GM23338 (cell line): ENCODE results near the gene NTRK3. TPM values are rescaled to one million over a fixed set of nuclear protein-coding genes. Genes with fewer than 3 reads are reported as not detected.

Source experiments
- ATAC-seq: fragments of 200-7000 bp; cut with Tn5 transposase; 3 replicates; pipeline ENCODE4 v1.9.1; 2020
- DNase-seq: peaks from one replicate; pipeline ENCODE4 v3.0.0-alpha.2; 2015; ENCODE audit warnings: low spot score
- H2AFZ ChIP-seq: fragments of 200-600 bp; sonication (generic); 2 replicates; pipeline ENCODE4 v1.8.0; 2016; ENCODE audit warnings: antibody characterized with exemption, mild to moderate bottlenecking, moderate library complexity
- H3F3A ChIP-seq: fragments of 200-600 bp; sonication (generic); replicated peaks from 2 replicates; pipeline ENCODE4 v1.8.0; 2017; ENCODE audit warnings: antibody characterized with exemption, mixed run types, low read depth
- H3K27ac ChIP-seq: fragments of 200-600 bp; sonication (generic); 2 replicates; pipeline ENCODE4 v1.6.1; 2016; ENCODE audit warnings: low read depth
- H3K27me3 ChIP-seq: fragments of 200-600 bp; sonication (generic); 2 replicates; pipeline ENCODE4 v1.8.0; 2016; ENCODE audit warnings: mild to moderate bottlenecking, mixed run types, moderate library complexity; ENCODE audit not compliant: insufficient read depth
- H3K36me3 ChIP-seq: fragments of 200-600 bp; sonication (generic); 2 replicates; pipeline ENCODE4 v1.8.0; 2016; ENCODE audit warnings: mild to moderate bottlenecking; ENCODE audit not compliant: insufficient read depth
- H3K4me1 ChIP-seq: fragments of 200-600 bp; sonication (generic); 2 replicates; pipeline ENCODE4 v1.8.0; 2016; ENCODE audit warnings: mild to moderate bottlenecking, moderate library complexity; ENCODE audit not compliant: insufficient read depth
- H3K4me2 ChIP-seq: fragments of 200-600 bp; sonication (generic); 2 replicates; pipeline ENCODE4 v1.7.1; 2017; ENCODE audit warnings: mixed run types
- H3K4me3 ChIP-seq: fragments of 200-600 bp; sonication (generic); 2 replicates; pipeline ENCODE4 v1.6.1; 2016; ENCODE audit warnings: mixed run types
- H3K79me2 ChIP-seq: fragments of 200-600 bp; sonication (generic); replicated peaks from 2 replicates; pipeline ENCODE4 v1.8.0; 2017; ENCODE audit warnings: mild to moderate bottlenecking; ENCODE audit not compliant: insufficient read depth
- H3K9me2 ChIP-seq: fragments of 200-600 bp; sonication (generic); 2 replicates; pipeline ENCODE4 v1.8.0; 2017; ENCODE audit not compliant: insufficient read depth
- H4K20me1 ChIP-seq: fragments of 200-600 bp; sonication (generic); replicated peaks from 2 replicates; pipeline ENCODE4 v1.8.0; 2017; ENCODE audit warnings: mild to moderate bottlenecking; ENCODE audit not compliant: insufficient read depth
- H3K27ac Mint-ChIP-seq: 2 replicates; pipeline ENCODE4 v1.8.0; 2020; ENCODE audit warnings: inconsistent platforms, mild to moderate bottlenecking, moderate library complexity, mixed read lengths
- H3K27me3 Mint-ChIP-seq: 3 replicates; pipeline ENCODE4 v1.8.0; 2022; ENCODE audit warnings: low read depth, mild to moderate bottlenecking, moderate library complexity, mixed read lengths, inconsistent platforms; ENCODE audit not compliant: insufficient read depth, poor library complexity
- H3K36me3 Mint-ChIP-seq: 3 replicates; pipeline ENCODE4 v1.8.0; 2021; ENCODE audit warnings: low read depth, mild to moderate bottlenecking, inconsistent platforms, moderate library complexity, mixed read lengths
- H3K4me1 Mint-ChIP-seq: 3 replicates; pipeline ENCODE4 v1.8.0; 2020; ENCODE audit warnings: mild to moderate bottlenecking, inconsistent platforms, mixed read lengths
- H3K4me3 Mint-ChIP-seq: 3 replicates; pipeline ENCODE4 v1.8.0; 2021; ENCODE audit warnings: moderate library complexity, mild to moderate bottlenecking, inconsistent platforms, mixed read lengths
- H3K9me3 Mint-ChIP-seq: 3 replicates; pipeline ENCODE4 v1.8.0; 2020; ENCODE audit warnings: moderate library complexity, mild to moderate bottlenecking, inconsistent platforms, mixed read lengths
- CREB1 ChIP-seq: fragments of 250-450 bp; sonication (Bioruptor Pico); IDR thresholded peaks from 2 replicates; pipeline ENCODE4 v1.5.0; 2020; ENCODE audit warnings: low read depth, mild to moderate bottlenecking, moderate library complexity
- CTCF ChIP-seq, 2 experiments: fragments of 200-600 bp in 1 of 2; sonication (generic) in 1 of 2; conservative IDR thresholded peaks; 2 replicates each; pipeline versions ENCODE4 v1.5.1 to v1.6.1; 2016 to 2017; ENCODE audit warnings: antibody characterized with exemption in 2 of 2, low read depth in 2 of 2, mild to moderate bottlenecking in 2 of 2, moderate library complexity in 1 of 2
- ETS1 ChIP-seq: IDR thresholded peaks from 2 replicates; pipeline ENCODE4 v1.6.1; 2016; ENCODE audit warnings: antibody characterized with exemption
- EZH2 ChIP-seq: fragments of 200-600 bp; sonication (generic); IDR thresholded peaks from one replicate; pipeline ENCODE4 v1.8.0; 2017; ENCODE audit warnings: antibody characterized with exemption, mild to moderate bottlenecking, low read depth; ENCODE audit not compliant: unreplicated experiment
- JUNB ChIP-seq: IDR thresholded peaks from one replicate; pipeline ENCODE4 v1.6.1; 2016; ENCODE audit warnings: antibody characterized with exemption; ENCODE audit not compliant: unreplicated experiment
- NANOG ChIP-seq: IDR thresholded peaks from 2 replicates; pipeline ENCODE4 v1.6.1; 2016; ENCODE audit warnings: antibody characterized with exemption, borderline replicate concordance
- POLR2AphosphoS5 ChIP-seq: IDR thresholded peaks from 2 replicates; pipeline ENCODE4 v1.6.1; 2016; ENCODE audit warnings: antibody characterized with exemption, low read depth
- STAT1 ChIP-seq: IDR thresholded peaks from one replicate; pipeline ENCODE4 v1.6.1; 2016; ENCODE audit warnings: antibody characterized with exemption; ENCODE audit not compliant: unreplicated experiment
- ZNF114 ChIP-seq: fragments of 250-450 bp; sonication (Bioruptor Pico); IDR thresholded peaks from 2 replicates; pipeline ENCODE4 v1.5.0; 2020; ENCODE audit warnings: mild to moderate bottlenecking, moderate library complexity
- ZNF331 ChIP-seq: fragments of 250-450 bp; sonication (Bioruptor Pico); IDR thresholded peaks from 2 replicates; pipeline ENCODE4 v1.5.0; 2020; ENCODE audit warnings: low read depth, mild to moderate bottlenecking, moderate library complexity
- ZNF462 ChIP-seq: fragments of 250-450 bp; sonication (Bioruptor Pico); IDR thresholded peaks from 2 replicates; pipeline ENCODE4 v1.5.0; 2020; ENCODE audit warnings: mild to moderate bottlenecking, moderate library complexity
- polyA plus RNA-seq: library from polyadenylated mRNA; unstranded; fragments of >200 nt; fragmentation: Nextera tagmentation; extraction: Ambion mirVana; gene quantifications from 2 replicates; pipeline ENCODE4 v1.2.1, GENCODE V29; 2016
- total RNA-seq: library from RNA; depleted of rRNA; stranded (reverse); fragments of >200 nt; shearing (Covaris generic); gene quantifications from 2 replicates; pipeline ENCODE4 v1.2.3, GENCODE V29; 2014

The NTRK3 gene
- total and polyA plus RNA-seq, 2 experiments from 2014 or later, result 3.1 to 5.3 TPM

- Mint-ChIP-seq H3K4me3 (no peak overlapping the region), H3K9me3 (no peaks in the 10 kb centered on the region), H3K27me3 (peaks cover 7% of the 10 kb centered on the region), H3K36me3 (no peaks in the 10 kb centered on the region), H3K27ac (no peak overlapping the region), H3K4me1 (peaks cover 8% of the 10 kb centered on the region)
- H3K27ac ChIP-seq, result no peak overlapping the region
- no peaks in the 10 kb centered on the region for H4K20me1 ChIP-seq
- DNase-seq (no peak), ATAC-seq (no peak)
- no peaks in the 10 kb centered on the region for H3K9me2 ChIP-seq
- H3K36me3 ChIP-seq, result no peaks in the 10 kb centered on the region
- no peaks in the 10 kb centered on the region for H3F3A ChIP-seq
- TF ChIP-seq CREB1 (CRISPR knock-in tag) (no peak), ZNF331 (CRISPR knock-in tag) (no peak), NANOG (no peak), ETS1 (no peak)
- H3K4me1 ChIP-seq, result no peaks in the 10 kb centered on the region
- no peaks in the 10 kb centered on the region for H3K79me2 ChIP-seq
- no peaks in the 10 kb centered on the region for H3K27me3 ChIP-seq
- H3K4me3 ChIP-seq, result no peak overlapping the region
- H2AFZ ChIP-seq, result no peak overlapping the region
- no peak overlapping the region for H3K4me2 ChIP-seq
These were observed 49.0 kb downstream of the NTRK3 start for GRCh38 chr15:88207565-88207964.

GRCh38 chr15:88204584-88204983 is 52.0 kb downstream of the NTRK3 start:
- Mint-ChIP-seq H3K4me3 (no peak overlapping the region), H3K36me3 (no peaks in the 10 kb centered on the region), H3K9me3 (no peaks in the 10 kb centered on the region), H3K27ac (no peak overlapping the region), H3K4me1 (peaks cover 8% of the 10 kb centered on the region), H3K27me3 (peaks cover 2% of the 10 kb centered on the region)
- H4K20me1 ChIP-seq, result no peaks in the 10 kb centered on the region
- H3K36me3 ChIP-seq, result no peaks in the 10 kb centered on the region
- no peak overlapping the region for H3K4me3 ChIP-seq
- H3F3A ChIP-seq, result no peaks in the 10 kb centered on the region
- no peak overlapping the region for H2AFZ ChIP-seq
- H3K4me2 ChIP-seq, result no peak overlapping the region
- no peaks in the 10 kb centered on the region for H3K79me2 ChIP-seq
- ATAC-seq (no peak), DNase-seq (no peak)
- no peaks in the 10 kb centered on the region for H3K4me1 ChIP-seq
- H3K9me2 ChIP-seq, result no peaks in the 10 kb centered on the region
- H3K27me3 ChIP-seq, result no peaks in the 10 kb centered on the region
- no peak overlapping the region for H3K27ac ChIP-seq
- no peak for TF ChIP-seq NANOG
- TF ChIP-seq EZH2, result no peak
- TF ChIP-seq ETS1, result no peak
- TF ChIP-seq CREB1 (CRISPR knock-in tag), result no peak
- no peak for TF ChIP-seq STAT1
- TF ChIP-seq CTCF (conservative IDR thresholded peaks at IDR 0.05; ENCODE audit: low read depth in 2 of 2), result no peak
- no peak for TF ChIP-seq JUNB
- no peak for TF ChIP-seq POLR2AphosphoS5
- no peak for TF ChIP-seq ZNF114 (CRISPR knock-in tag)
- TF ChIP-seq ZNF462, result no peak
- TF ChIP-seq ZNF331 (CRISPR knock-in tag), result no peak
